HepG2 (cell line): ENCODE measurements around the gene KCND2. TPM values are rescaled to one million over a fixed set of nuclear protein-coding genes. Genes with fewer than 3 reads are reported as not detected.

Source experiments
- ATAC-seq: fragments of 200-7000 bp; cut with Tn5 transposase; 3 replicates; pipeline ENCODE4 v1.9.1; 2020; ENCODE audit warnings: mild to moderate bottlenecking, moderate library complexity
- BruUV-seq: library from RNA; stranded (reverse); fragments of 400-500 nt; replicated peaks from 2 replicates; lab custom pipeline; 2021; lab: Mats Ljungman, UMichigan
- CTCF ChIA-PET: fragments of 300-600 bp; formaldehyde crosslinking; extraction: SDS; loops from one replicate; lab custom pipeline; 2021; ENCODE audit warnings: low total read pairs, inconsistent platforms, low intra/inter-chr PET ratio; lab: Yijun Ruan, JAX
- POLR2A ChIA-PET: fragments of 350-600 bp; sonication (Branson Sonifier 250); formaldehyde crosslinking; loops from one replicate; lab custom pipeline; 2020; ENCODE audit warnings: antibody characterized with exemption, inconsistent platforms; lab: Yijun Ruan, JAX
- DNase-seq: peaks from one replicate; pipeline ENCODE4 v3.0.0-alpha.2; 2015; ENCODE audit warnings: low spot score
- FAIRE-seq: peaks from 3 replicates; lab custom pipeline; 2011; peaks lifted over from hg19 to GRCh38; lab: Jason Lieb, UNC
- H2AFZ ChIP-seq: one replicate; pipeline ENCODE4 v1.6.1; 2011; ENCODE audit warnings: low read length, inconsistent platforms
- H3K27ac ChIP-seq: fragments of 300-600 bp; 3 replicates; pipeline ENCODE4 v1.8.0; 2011; ENCODE audit warnings: mixed run types, mild to moderate bottlenecking, mixed read lengths, low read length, inconsistent platforms; ENCODE audit not compliant: insufficient read depth; ENCODE audit errors: extremely low read length
- H3K27me3 ChIP-seq, 2 experiments: fragments of 200-600 bp in 1 of 2; 2 replicates in 1 of 2; 3 replicates in 1 of 2; pipeline versions ENCODE4 v1.6.0 to v1.8.0; 2011; ENCODE audit warnings: low read length in 2 of 2, mild to moderate bottlenecking in 2 of 2, moderate library complexity in 2 of 2, inconsistent platforms in 1 of 2; ENCODE audit not compliant: insufficient read depth in 2 of 2, control insufficient read depth in 1 of 2
- H3K36me3 ChIP-seq, 2 experiments: fragments of 200-600 bp in 1 of 2; replicated peaks in 1 of 2; 2 replicates in 1 of 2; 3 replicates in 1 of 2; pipeline versions ENCODE4 v1.5.1 to v1.8.0; 2011; ENCODE audit warnings: low read length in 2 of 2, inconsistent platforms in 1 of 2; ENCODE audit not compliant: insufficient read depth in 2 of 2, control insufficient read depth in 1 of 2
- H3K4me1 ChIP-seq: 2 replicates; pipeline ENCODE4 v1.5.1; 2012; ENCODE audit warnings: low read length, inconsistent platforms; ENCODE audit not compliant: insufficient read depth
- H3K4me2 ChIP-seq: 2 replicates; pipeline ENCODE4 v1.6.0; 2011; ENCODE audit warnings: low read depth, low read length, inconsistent platforms
- H3K4me3 ChIP-seq, 3 experiments: fragments of 200-600 bp in 1 of 3; sonication (generic), shearing (Covaris generic) in 1 of 3; replicated peaks in 1 of 3; 2 replicates each; pipeline ENCODE4 v1.5.1; 2011 to 2016; ENCODE audit warnings: low read length in 3 of 3, inconsistent platforms in 2 of 3, low read depth in 2 of 3, mild to moderate bottlenecking in 2 of 3, control low read depth in 1 of 3, mixed read lengths in 1 of 3; ENCODE audit not compliant: insufficient read depth in 1 of 3
- H3K79me2 ChIP-seq: one replicate; pipeline ENCODE4 v1.6.1; 2011; ENCODE audit warnings: low read length, inconsistent platforms; ENCODE audit not compliant: insufficient read depth
- H3K9ac ChIP-seq: 2 replicates; pipeline ENCODE4 v1.6.0; 2011; ENCODE audit warnings: mild to moderate bottlenecking, low read depth, low read length, inconsistent platforms; ENCODE audit not compliant: insufficient read depth
- H3K9me3 ChIP-seq: 2 replicates; pipeline ENCODE4 v1.5.1; 2012; ENCODE audit warnings: mild to moderate bottlenecking, low read length
- H4K20me1 ChIP-seq: 2 replicates; pipeline ENCODE4 v1.6.0; 2011; ENCODE audit warnings: inconsistent platforms, mild to moderate bottlenecking, low read length, moderate library complexity; ENCODE audit not compliant: insufficient read depth
- AGO1 ChIP-seq: fragments of 200-400 bp; formaldehyde crosslinking; IDR thresholded peaks from 2 replicates; pipeline ENCODE4 v1.6.1; 2017; ENCODE audit warnings: mild to moderate bottlenecking, low read depth, low read length, moderate library complexity; ENCODE audit not compliant: poor library complexity, severe bottlenecking
- ATF1 ChIP-seq: IDR thresholded peaks from 2 replicates; pipeline ENCODE4 v1.6.1; 2016; ENCODE audit warnings: mild to moderate bottlenecking, control low read depth
- EHMT2 ChIP-seq: fragments of 200-600 bp; sonication (generic); IDR thresholded peaks from 2 replicates; pipeline ENCODE4 v1.7.0; 2017; ENCODE audit warnings: antibody characterized with exemption, low read depth, low read length, borderline replicate concordance
- MAFK ChIP-seq, 2 experiments: IDR thresholded peaks in 1 of 2; conservative IDR thresholded peaks in 1 of 2; 2 replicates each; pipeline ENCODE4 v1.6.1; 2011; ENCODE audit warnings: improper control_type of control experiment in 2 of 2, low read length in 2 of 2
- MATR3 ChIP-seq: sonication (generic); formaldehyde crosslinking; IDR thresholded peaks from 2 replicates; pipeline ENCODE4 v1.4.0; 2020; ENCODE audit warnings: missing genetic modification reagents
- NFE2 ChIP-seq: sonication (generic); formaldehyde crosslinking; IDR thresholded peaks from 2 replicates; pipeline ENCODE4 v1.4.0; 2020; ENCODE audit warnings: missing genetic modification reagents
- SMARCE1 ChIP-seq: fragments of 450-650 bp; IDR thresholded peaks from 2 replicates; pipeline ENCODE4 v1.6.1; 2017; ENCODE audit warnings: borderline replicate concordance
- SPEN ChIP-seq: sonication (generic); formaldehyde crosslinking; IDR thresholded peaks from 2 replicates; pipeline ENCODE4 v1.5.1; 2020; ENCODE audit warnings: low read depth, mild to moderate bottlenecking, missing genetic modification reagents
- ZFY ChIP-seq: sonication (generic); formaldehyde crosslinking; IDR thresholded peaks from 2 replicates; pipeline ENCODE4 v1.4.0; 2020; ENCODE audit warnings: missing genetic modification reagents
- ZNF17 ChIP-seq: sonication (generic); formaldehyde crosslinking; IDR thresholded peaks from 2 replicates; pipeline ENCODE4 v1.5.0; 2020; ENCODE audit warnings: mild to moderate bottlenecking, missing genetic modification reagents
- ZNF263 ChIP-seq: sonication (generic); formaldehyde crosslinking; IDR thresholded peaks from 2 replicates; pipeline ENCODE4 v1.4.0; 2020; ENCODE audit warnings: missing genetic modification reagents
- ZNF282 ChIP-seq: fragments of 450-650 bp; IDR thresholded peaks from 2 replicates; pipeline ENCODE4 v1.6.1; 2018; ENCODE audit not compliant: partially characterized antibody
- ZNF317 ChIP-seq: sonication (generic); formaldehyde crosslinking; IDR thresholded peaks from 2 replicates; pipeline ENCODE4 v1.5.0; 2020; ENCODE audit warnings: mild to moderate bottlenecking, missing genetic modification reagents
- ZNF337 ChIP-seq: sonication (generic); formaldehyde crosslinking; IDR thresholded peaks from 2 replicates; pipeline ENCODE4 v1.5.1; 2020; ENCODE audit warnings: missing genetic modification reagents, low read depth, mild to moderate bottlenecking, borderline replicate concordance
- ZNF460 ChIP-seq: sonication (generic); formaldehyde crosslinking; IDR thresholded peaks from 2 replicates; pipeline ENCODE4 v1.5.1; 2020; ENCODE audit warnings: missing genetic modification reagents, mild to moderate bottlenecking, borderline replicate concordance
- ZNF547 ChIP-seq: sonication (generic); formaldehyde crosslinking; IDR thresholded peaks from 2 replicates; pipeline ENCODE4 v1.5.1; 2020; ENCODE audit warnings: mild to moderate bottlenecking, missing genetic modification reagents
- ZNF691 ChIP-seq: sonication (generic); formaldehyde crosslinking; IDR thresholded peaks from 2 replicates; pipeline ENCODE4 v1.4.0; 2020; ENCODE audit warnings: missing genetic modification reagents, low read depth, mild to moderate bottlenecking, borderline replicate concordance
- ZNF710 ChIP-seq: sonication (generic); formaldehyde crosslinking; IDR thresholded peaks from 2 replicates; pipeline ENCODE4 v1.5.0; 2020; ENCODE audit warnings: mild to moderate bottlenecking, missing genetic modification reagents, borderline replicate concordance
- WGBS: methylation state at CpG from one replicate; pipeline ENCODE4 v1.1.6; 2017; ENCODE audit warnings: low lambda C conversion rate; 5-methylcytosine and 5-hydroxymethylcytosine counted together
- in situ Hi-C: cut with HindIII; loops from 2 replicates; pipeline ENCODE4 v1.10.0; 2017; ENCODE audit warnings: low pct_unique_long_range_greater_than_20kb; ENCODE audit not compliant: extremely low pct_ligation_motif_present
- intact Hi-C: fragments of 100-400 bp; cut with micrococcal nuclease; formaldehyde crosslinking; loops from one replicate; pipeline ENCODE4 v1.10.0; 2022; ENCODE audit not compliant: unreplicated experiment
- polyA plus RNA-seq, 8 experiments: library from polyadenylated mRNA; depleted of rRNA in 3 of 8; stranded (reverse) in 7 of 8; unstranded in 1 of 8; fragments of >200 nt; fragmentation: Illumina TruSeq in 4 of 8; extraction: Trizol in 4 of 8; gene quantifications; 2 replicates each; pipeline versions ENCODE4 v1.2.1 to v1.2.3, GENCODE V29; 2011 to 2016; ENCODE audit warnings: low read depth in 4 of 8, missing spikeins in 1 of 8, mixed read lengths in 1 of 8; ENCODE audit not compliant: insufficient read depth in 1 of 8
- total RNA-seq, 5 experiments: library from RNA; depleted of rRNA; stranded (reverse); fragments of >200 nt; fragmentation: Illumina TruSeq; extraction: Trizol; gene quantifications; 2 replicates each; pipeline ENCODE4 v1.2.3, GENCODE V29; 2016; ENCODE audit warnings: low read depth in 1 of 5

Gene KCND2
- total and polyA plus RNA-seq, 2 of the 13 experiments (the other 11 are each of a cell fraction or from before 2014, with no cell fraction given) = not detected

- Histone ChIP-seq H2AFZ (no peak overlapping the region), H3K9ac (no peak overlapping the region), H4K20me1 (no peaks in the 10 kb centered on the region), H3K36me3 (no peaks in the 10 kb centered on the region), H3K79me2 (no peaks in the 10 kb centered on the region), H3K9me3 (no peaks in the 10 kb centered on the region), H3K4me1 (no peaks in the 10 kb centered on the region), H3K27me3 (no peaks in the 10 kb centered on the region), H3K27ac (no peak overlapping the region), H3K4me2 (no peak overlapping the region), H3K4me3 (no peak overlapping the region)
- BruUV-seq = no TSS peak
- in situ Hi-C loops (no loop called here), intact Hi-C loops (no loop called here)
- FAIRE-seq (no peak), ATAC-seq (no peak)
- POLR2A ChIA-PET = no interaction called here
- CTCF ChIA-PET = no interaction called here
- no peak for TF ChIP-seq ZFY
- no peak for TF ChIP-seq MAFK (conservative IDR thresholded peaks at IDR 0.05 in 1 of 2, IDR thresholded peaks at IDR 0.05 in 1 of 2; ENCODE audit: low read length in 2 of 2)
- TF ChIP-seq NFE2 (CRISPR knock-in tag) = no peak
- no peak for TF ChIP-seq ZNF547 (CRISPR knock-in tag)
- no peak for TF ChIP-seq ZNF460 (CRISPR knock-in tag)
- no peak for TF ChIP-seq ATF1 (CRISPR knock-in tag)
- TF ChIP-seq ZNF17 (CRISPR knock-in tag) = no peak
- no peak for TF ChIP-seq ZNF691 (CRISPR knock-in tag)
- TF ChIP-seq ZNF282 = no peak
- TF ChIP-seq SPEN (CRISPR knock-in tag) = no peak
- no peak for TF ChIP-seq ZNF263 (CRISPR knock-in tag)
- TF ChIP-seq MATR3 (CRISPR knock-in tag) = no peak
- no peak for TF ChIP-seq ZNF317
- TF ChIP-seq SMARCE1 = no peak
- no peak for TF ChIP-seq AGO1
- TF ChIP-seq ZNF710 (CRISPR knock-in tag) = no peak
- TF ChIP-seq EHMT2 = no peak
- no peak for TF ChIP-seq ZNF337
- TF ChIP-seq, all 625 proteins: peak for 0
- no peak for DNase-seq
- WGBS = 18% methylated on average over 3 of the region's 3 CpGs
Measured at GRCh38 chr7:120398284-120399000, 125.5 kb downstream of the KCND2 start.
